NOMO-1 (cell line): ENCODE results near the gene SULT1C2.
"Not testable (repeated sequence)": the region's sequence is repeated elsewhere in the genome, so short reads cannot be mapped to it uniquely, and the experiment has no call there.

ENCODE experiments used
- DNase-seq, 2 experiments: peaks; one replicate each; lab custom pipeline; 2025; ENCODE audit not compliant: unreplicated experiment in 2 of 2; lab: John Stamatoyannopoulos, UW

Gene SULT1C2

GRCh38 chr2:108348816-108349570, 60.3 kb downstream of the SULT1C2 start:
- no peak for DNase-seq

- no peak for DNase-seq
Observed at GRCh38 chr2:108349571-108349928, 60.9 kb downstream of the SULT1C2 start.

GRCh38 chr2:108351889-108352288, 63.2 kb downstream of the SULT1C2 start:
- DNase-seq, result no peak

GRCh38 chr2:108354136-108354535, 65.4 kb downstream of the SULT1C2 start:
- DNase-seq, result no peak

GRCh38 chr2:108355906-108356734, 67.4 kb downstream of the SULT1C2 start:
- no peak for DNase-seq

- not testable (repeated sequence) for DNase-seq
Observed at GRCh38 chr2:108359336-108359735, 70.6 kb downstream of the SULT1C2 start.
